HFF-Myc (cell line): Measurements from ENCODE around the gene BRF1.
A peak's percentile ranks its signal among the peaks of the same experiment; 100 is the strongest.

Experiments
- DNase-seq: peaks from one replicate; pipeline ENCODE4 v3.0.0-alpha.2; 2011; ENCODE audit warnings: low read depth; ENCODE audit errors: extremely low read depth
- H3K4me3 ChIP-seq: replicated peaks from 2 replicates; pipeline ENCODE4 v1.5.1; 2011; ENCODE audit warnings: low read depth, mild to moderate bottlenecking, control low read depth, low read length
- CTCF ChIP-seq: IDR thresholded peaks from 2 replicates; pipeline ENCODE4 v1.5.1; 2012; ENCODE audit warnings: mild to moderate bottlenecking, low read depth, low read length, control low read depth; ENCODE audit errors: missing control alignments

BRF1 gene

GRCh38 chr14:105315941-105316576, 15.3 kb upstream of the BRF1 start:
- H3K4me3 ChIP-seq = peak overlapping the region; percentile 64
- no peak for DNase-seq
- no peak for TF ChIP-seq CTCF

- no peak for TF ChIP-seq CTCF
- no peak for DNase-seq
- peak overlapping the region; percentile 64 for H3K4me3 ChIP-seq
Observed at GRCh38 chr14:105315211-105315721, 14.5 kb upstream of the BRF1 start.

GRCh38 chr14:105314287-105315200, 13.7 kb upstream of the BRF1 start, which contains the start of gene PACS2:
Gene PACS2 (plus strand): TSS chr14:105314748. CDS start chr14:105314919, 171 bp downstream.
- H3K4me3 ChIP-seq = peak within 1 kb of the TSS; percentile 64
- no peak for TF ChIP-seq CTCF
- no peak for DNase-seq

GRCh38 chr14:105313381-105314286, 12.8 kb upstream of the BRF1 start:
- DNase-seq = no peak
- TF ChIP-seq CTCF = no peak
- H3K4me3 ChIP-seq = peak overlapping the region; percentile 39

GRCh38 chr14:105312973-105313372, 12.2 kb upstream of the BRF1 start:
- no peak overlapping the region for H3K4me3 ChIP-seq
- no peak for DNase-seq
- TF ChIP-seq CTCF = no peak

GRCh38 chr14:105311838-105312237, 11.0 kb upstream of the BRF1 start:
- no peak for TF ChIP-seq CTCF
- no peak overlapping the region for H3K4me3 ChIP-seq
- DNase-seq = no peak
